NT2/D1 (cell line): ENCODE data around the gene ROMO1.
A peak's percentile ranks its signal among the peaks of the same experiment; 100 is the strongest.

Source experiments
- SUZ12 ChIP-seq: IDR thresholded peaks from 2 replicates; pipeline ENCODE4 v1.6.1; 2011; ENCODE audit not compliant: insufficient read length, insufficient read depth; ENCODE audit errors: extremely low read depth
- YY1 ChIP-seq: IDR thresholded peaks from 2 replicates; pipeline ENCODE4 v1.6.1; 2011; ENCODE audit not compliant: insufficient read length, insufficient read depth
- ZNF274 ChIP-seq: IDR thresholded peaks from 2 replicates; pipeline ENCODE4 v1.6.1; 2011; ENCODE audit warnings: mild to moderate bottlenecking, low read depth, low read length

GRCh38 chr20:35664466-35665206, 34.6 kb upstream of the ROMO1 start, which contains the start of the genes CPNE1 and RBM12:
- peak; percentile 92 for TF ChIP-seq YY1
- no peak for TF ChIP-seq SUZ12
- TF ChIP-seq ZNF274, result no peak
